GM23248 (cell line): Measurements from ENCODE around the gene GREB1. TPM values are rescaled to one million over a fixed set of nuclear protein-coding genes. Genes with fewer than 3 reads are reported as not detected.

Experiments
- DNase-seq: peaks from one replicate; pipeline ENCODE4 v3.0.0-alpha.2; 2015
- H2AFZ ChIP-seq: fragments of 200-600 bp; sonication (generic); 2 replicates; pipeline ENCODE4 v1.6.1; 2016; ENCODE audit warnings: antibody characterized with exemption
- H3F3A ChIP-seq: fragments of 200-600 bp; sonication (generic); 2 replicates; pipeline ENCODE4 v1.6.1; 2016; ENCODE audit warnings: mild to moderate bottlenecking, antibody characterized with exemption, mixed run types; ENCODE audit not compliant: insufficient read depth
- H3K27ac ChIP-seq: fragments of 200-600 bp; sonication (generic); 2 replicates; pipeline ENCODE4 v1.5.1; 2016; ENCODE audit warnings: mild to moderate bottlenecking
- H3K27me3 ChIP-seq: fragments of 200-600 bp; sonication (generic); replicated peaks from 2 replicates; pipeline ENCODE4 v1.6.1; 2016; ENCODE audit warnings: mild to moderate bottlenecking; ENCODE audit not compliant: insufficient read depth
- H3K36me3 ChIP-seq: fragments of 200-600 bp; sonication (generic); 2 replicates; pipeline ENCODE4 v1.6.1; 2016; ENCODE audit warnings: low read depth, mild to moderate bottlenecking
- H3K4me1 ChIP-seq: fragments of 200-600 bp; sonication (generic); 2 replicates; pipeline ENCODE4 v1.6.1; 2016; ENCODE audit warnings: mild to moderate bottlenecking; ENCODE audit not compliant: insufficient read depth
- H3K4me2 ChIP-seq: fragments of 200-600 bp; sonication (generic); one replicate; pipeline ENCODE4 v1.6.1; 2016; ENCODE audit warnings: mild to moderate bottlenecking; ENCODE audit not compliant: unreplicated experiment
- H3K4me3 ChIP-seq: fragments of 200-600 bp; sonication (generic); 2 replicates; pipeline ENCODE4 v1.5.1; 2016; ENCODE audit warnings: mild to moderate bottlenecking
- H3K79me2 ChIP-seq: fragments of 200-600 bp; sonication (generic); 2 replicates; pipeline ENCODE4 v1.6.1; 2016; ENCODE audit warnings: mild to moderate bottlenecking; ENCODE audit not compliant: insufficient read depth
- H3K9ac ChIP-seq: fragments of 200-600 bp; sonication (generic); 2 replicates; pipeline ENCODE4 v1.6.1; 2016; ENCODE audit warnings: mild to moderate bottlenecking
- H3K9me2 ChIP-seq: fragments of 200-600 bp; sonication (generic); 2 replicates; pipeline ENCODE4 v1.6.1; 2016; ENCODE audit warnings: mixed run types, mild to moderate bottlenecking, moderate library complexity; ENCODE audit not compliant: insufficient read depth
- H3K9me3 ChIP-seq: fragments of 200-600 bp; sonication (generic); one replicate; pipeline ENCODE4 v1.6.1; 2017; ENCODE audit warnings: low read depth
- H4K20me1 ChIP-seq: fragments of 200-600 bp; sonication (generic); 2 replicates; pipeline ENCODE4 v1.6.0; 2016; ENCODE audit not compliant: insufficient read depth
- EZH2 ChIP-seq: fragments of 200-600 bp; sonication (generic); IDR thresholded peaks from 2 replicates; pipeline ENCODE4 v1.6.1; 2018; ENCODE audit warnings: antibody characterized with exemption, mild to moderate bottlenecking; ENCODE audit not compliant: insufficient read depth, poor library complexity, severe bottlenecking
- EZH2phosphoT487 ChIP-seq: fragments of 200-600 bp; sonication (generic); IDR thresholded peaks from 2 replicates; pipeline ENCODE4 v1.6.1; 2018; ENCODE audit warnings: antibody characterized with exemption, moderate library complexity, mild to moderate bottlenecking, low read depth; ENCODE audit not compliant: insufficient read depth
- WGBS, 2 experiments: methylation state at CpG; one replicate each; pipeline ENCODE4 v1.1.6; 2015 to 2017; ENCODE audit warnings: low lambda C conversion rate in 2 of 2, low coverage in 1 of 2; ENCODE audit errors: missing lambda C conversion rate in 2 of 2; 5-methylcytosine and 5-hydroxymethylcytosine counted together
- in situ Hi-C: fragments of 300-500 bp; cut with MboI; formaldehyde crosslinking; loops from 2 replicates; pipeline ENCODE4 v1.15.0; 2020
- polyA plus RNA-seq: library from polyadenylated mRNA; unstranded; fragments of >200 nt; fragmentation: Nextera tagmentation; extraction: Ambion mirVana; gene quantifications from 2 replicates; pipeline ENCODE4 v1.2.1, GENCODE V29; 2016
- total RNA-seq: library from RNA; depleted of rRNA; stranded (reverse); fragments of >200 nt; shearing (Covaris generic); gene quantifications from 2 replicates; pipeline ENCODE4 v1.2.3, GENCODE V29; 2014

The GREB1 gene
- total and polyA plus RNA-seq, 2 experiments from 2014 or later: not detected

DNA sequence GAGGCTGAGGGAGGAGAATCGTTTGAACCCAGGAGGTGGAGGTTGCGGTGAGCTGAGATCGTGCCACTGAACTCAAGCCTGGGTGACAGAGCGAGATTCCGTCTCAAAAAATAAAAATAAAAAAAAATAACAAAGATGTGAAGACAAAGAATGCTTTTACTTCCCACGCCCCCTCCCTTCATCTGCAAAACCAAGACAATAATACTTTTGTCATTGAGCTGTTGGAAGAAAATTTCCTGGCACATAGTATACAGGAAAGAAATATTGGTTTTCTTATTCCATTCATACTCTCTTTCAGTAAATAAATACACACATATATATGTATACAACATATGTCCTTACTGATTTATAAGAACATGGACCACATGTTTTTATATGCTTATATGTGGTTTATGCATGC lies 12.2 kb downstream of the GREB1 start:
- no peaks in the 10 kb centered on the region for H3K4me1 ChIP-seq
- H3K9me2 ChIP-seq: no peaks in the 10 kb centered on the region
- no peaks in the 10 kb centered on the region for H3F3A ChIP-seq
- H3K4me2 ChIP-seq: no peak overlapping the region
- no peaks in the 10 kb centered on the region for H3K9me3 ChIP-seq
- TF ChIP-seq EZH2phosphoT487 (no peak), EZH2 (no peak)
- H3K9ac ChIP-seq: no peak overlapping the region
- no peak overlapping the region for H3K27ac ChIP-seq
- WGBS, 2 experiments: 65 to 69% methylated on average over 6 of the region's 6 CpGs
- H4K20me1 ChIP-seq: no peaks in the 10 kb centered on the region
- in situ Hi-C loops: no loop called here
- H3K36me3 ChIP-seq: no peaks in the 10 kb centered on the region
- H3K27me3 ChIP-seq: peaks cover 24% of the 10 kb centered on the region
- no peak overlapping the region for H2AFZ ChIP-seq
- H3K79me2 ChIP-seq: no peaks in the 10 kb centered on the region
- no peak overlapping the region for H3K4me3 ChIP-seq
- no peak for DNase-seq

DNA sequence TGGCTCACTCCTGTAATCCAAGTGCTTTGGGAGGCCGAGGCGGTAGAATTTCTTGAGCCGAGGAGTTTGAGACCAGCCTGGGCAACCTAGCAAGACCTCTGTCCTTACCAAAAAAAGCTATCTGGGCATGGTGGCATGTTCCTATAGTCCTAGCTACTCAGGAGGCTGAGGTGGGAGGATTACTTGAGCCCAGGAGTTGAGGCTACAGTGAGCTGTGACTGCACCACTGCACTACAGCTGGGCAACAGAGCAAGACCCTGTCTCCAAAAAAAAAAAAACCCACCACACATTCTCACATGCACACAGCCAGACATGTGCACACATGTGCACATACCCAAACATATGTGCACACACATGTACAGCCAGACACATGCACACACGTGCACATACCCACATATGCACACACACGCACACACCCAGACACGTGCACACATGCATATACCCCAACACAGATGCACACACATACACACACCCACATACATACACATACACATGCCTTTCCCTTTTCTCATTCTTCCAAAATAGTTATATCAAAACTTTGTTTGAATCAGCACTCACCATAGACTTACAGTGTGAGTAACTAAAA lies 14.2 kb downstream of the GREB1 start:
- DNase-seq: no peak
- Histone ChIP-seq H3K27me3 (peaks cover 27% of the 10 kb centered on the region), H3F3A (no peaks in the 10 kb centered on the region), H3K79me2 (no peaks in the 10 kb centered on the region), H3K4me3 (no peak overlapping the region), H3K9ac (no peak overlapping the region), H2AFZ (no peak overlapping the region), H3K4me1 (no peaks in the 10 kb centered on the region), H3K9me3 (no peaks in the 10 kb centered on the region), H3K4me2 (no peak overlapping the region), H3K36me3 (no peaks in the 10 kb centered on the region), H3K9me2 (no peaks in the 10 kb centered on the region), H4K20me1 (no peaks in the 10 kb centered on the region), H3K27ac (no peak overlapping the region)
- in situ Hi-C loops: no loop called here
- no peak for TF ChIP-seq EZH2
- TF ChIP-seq EZH2phosphoT487: no peak
- WGBS, 2 experiments: 58 to 60% methylated on average over 6 of the region's 6 CpGs

DNA sequence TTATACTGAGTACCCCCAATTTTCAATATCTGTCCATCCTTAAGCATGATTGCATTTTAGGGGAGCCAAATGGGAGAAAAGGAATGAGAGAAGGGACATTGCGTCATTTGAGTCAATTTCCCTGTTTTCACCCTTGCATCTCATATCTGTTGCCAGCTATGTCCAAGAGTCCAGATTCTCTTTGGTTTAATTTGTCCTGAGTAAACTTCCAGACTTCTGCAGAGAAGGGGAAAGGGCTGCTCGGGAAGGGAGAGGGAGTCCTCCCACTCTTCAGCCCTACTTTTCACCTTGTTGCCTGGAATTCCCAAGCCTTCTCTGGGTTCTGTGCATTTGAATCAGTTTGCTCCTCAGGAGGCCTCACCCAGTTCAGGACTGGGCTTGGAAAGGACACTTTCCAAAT lies 16.5 kb downstream of the GREB1 start:
- no peaks in the 10 kb centered on the region for H3K9me3 ChIP-seq
- no peaks in the 10 kb centered on the region for H3F3A ChIP-seq
- H3K4me1 ChIP-seq: no peaks in the 10 kb centered on the region
- WGBS, 2 experiments: 71 to 76% methylated on average over 2 of the region's 2 CpGs
- H3K4me3 ChIP-seq: no peak overlapping the region
- no peak overlapping the region for H3K9ac ChIP-seq
- in situ Hi-C loops: no loop called here
- no peak overlapping the region for H3K4me2 ChIP-seq
- peaks cover 18% of the 10 kb centered on the region for H3K27me3 ChIP-seq
- H3K27ac ChIP-seq: no peak overlapping the region
- no peaks in the 10 kb centered on the region for H3K36me3 ChIP-seq
- no peaks in the 10 kb centered on the region for H3K9me2 ChIP-seq
- TF ChIP-seq EZH2phosphoT487 (no peak), EZH2 (no peak)
- H4K20me1 ChIP-seq: no peaks in the 10 kb centered on the region
- H2AFZ ChIP-seq: no peak overlapping the region
- H3K79me2 ChIP-seq: no peaks in the 10 kb centered on the region
- DNase-seq: no peak

DNA sequence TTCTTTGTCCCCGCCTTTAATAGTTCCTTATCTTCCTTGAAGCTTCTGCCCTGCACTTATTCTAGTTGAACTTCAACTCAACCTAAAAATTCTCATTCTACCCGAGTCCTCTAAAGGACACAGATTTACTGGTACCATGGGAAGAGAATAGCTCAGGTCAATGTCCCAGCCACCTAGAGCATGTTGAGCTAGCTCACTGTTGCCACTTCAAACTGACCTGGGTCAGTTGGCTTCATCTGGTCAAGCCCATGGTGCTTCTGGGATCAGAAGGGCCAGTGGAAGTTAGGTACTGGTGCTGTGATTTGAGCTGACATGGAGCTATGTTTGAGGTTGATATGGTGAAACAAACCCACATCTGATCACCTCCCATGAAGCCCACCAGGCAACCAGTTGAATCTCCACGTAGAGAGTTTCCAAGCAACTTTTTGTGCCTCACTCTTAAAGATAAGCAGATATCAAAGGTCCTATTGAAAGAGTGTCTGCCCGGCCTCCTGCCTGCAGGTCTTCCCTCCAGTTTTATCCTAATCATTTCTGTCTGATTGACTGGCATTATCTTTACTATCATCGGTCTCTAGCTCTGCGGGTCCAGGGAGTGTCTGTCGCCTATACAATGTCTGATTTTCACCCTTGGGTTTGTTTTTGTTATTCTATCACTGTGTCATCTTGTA lies 17.2 kb downstream of the GREB1 start:
- no peak overlapping the region for H3K4me2 ChIP-seq
- no peak for DNase-seq
- H2AFZ ChIP-seq: no peak overlapping the region
- TF ChIP-seq EZH2 (no peak), EZH2phosphoT487 (no peak)
- no peaks in the 10 kb centered on the region for H3K9me3 ChIP-seq
- H3F3A ChIP-seq: no peaks in the 10 kb centered on the region
- no peaks in the 10 kb centered on the region for H3K79me2 ChIP-seq
- no peaks in the 10 kb centered on the region for H3K36me3 ChIP-seq
- H3K4me1 ChIP-seq: no peaks in the 10 kb centered on the region
- H3K27me3 ChIP-seq: peaks cover 16% of the 10 kb centered on the region
- H3K9ac ChIP-seq: no peak overlapping the region
- H3K4me3 ChIP-seq: no peak overlapping the region
- 56 to 62% methylated on average over 7 of the region's 7 CpGs for WGBS, 2 experiments
- in situ Hi-C loops: no loop called here
- no peaks in the 10 kb centered on the region for H3K9me2 ChIP-seq
- no peaks in the 10 kb centered on the region for H4K20me1 ChIP-seq
- no peak overlapping the region for H3K27ac ChIP-seq
